Keratinocyte (primary cell): ENCODE results near the gene VAC14. TPM values are rescaled to one million over a fixed set of nuclear protein-coding genes. Genes with fewer than 3 reads are reported as not detected.
A peak's percentile ranks its signal among the peaks of the same experiment; 100 is the strongest.

Experiments
- DNase-seq: peaks from one replicate; pipeline ENCODE4 v3.0.0-alpha.2; 2011; ENCODE audit warnings: low read depth, missing footprints, low spot score
- FAIRE-seq: peaks from 2 replicates; lab custom pipeline; 2011; peaks lifted over from hg19 to GRCh38; lab: Jason Lieb, UNC
- H2AFZ ChIP-seq: 2 replicates; pipeline ENCODE4 v1.6.0; 2012; ENCODE audit warnings: low read length, control low read depth, inconsistent platforms; ENCODE audit not compliant: control insufficient read depth
- H3K27ac ChIP-seq: 2 replicates; pipeline ENCODE4 v1.5.1; 2011; ENCODE audit warnings: low read length; ENCODE audit not compliant: control insufficient read depth, insufficient read depth
- H3K27me3 ChIP-seq: 3 replicates; pipeline ENCODE4 v1.6.0; 2011; ENCODE audit warnings: low read length; ENCODE audit not compliant: control insufficient read depth, insufficient read depth; ENCODE audit errors: extremely low read depth
- H3K36me3 ChIP-seq, 2 experiments: 2 replicates in 1 of 2; 3 replicates in 1 of 2; pipeline ENCODE4 v1.5.1; 2011; ENCODE audit warnings: low read length in 2 of 2, mild to moderate bottlenecking in 1 of 2; ENCODE audit not compliant: control insufficient read depth in 2 of 2, insufficient read depth in 2 of 2; ENCODE audit errors: extremely low read depth in 1 of 2
- H3K4me1 ChIP-seq: 3 replicates; pipeline ENCODE4 v1.5.1; 2011; ENCODE audit warnings: low read length; ENCODE audit not compliant: control insufficient read depth, insufficient read depth; ENCODE audit errors: extremely low read depth
- H3K4me2 ChIP-seq: 3 replicates; pipeline ENCODE4 v1.6.0; 2011; ENCODE audit warnings: low read depth, low read length; ENCODE audit not compliant: control insufficient read depth, insufficient read depth; ENCODE audit errors: extremely low read depth
- H3K4me3 ChIP-seq, 3 experiments: fragments of 200-600 bp in 1 of 3; sonication (generic) in 1 of 3; 2 replicates in 2 of 3; 3 replicates in 1 of 3; pipeline ENCODE4 v1.5.1; 2011 to 2016; ENCODE audit warnings: low read length in 3 of 3, mild to moderate bottlenecking in 3 of 3, control low read depth in 2 of 3, inconsistent platforms in 1 of 3, low read depth in 1 of 3, mixed read lengths in 1 of 3, mixed run types in 1 of 3, moderate library complexity in 1 of 3; ENCODE audit not compliant: control insufficient read depth in 2 of 3, insufficient read depth in 2 of 3; ENCODE audit errors: extremely low read depth in 1 of 3
- H3K79me2 ChIP-seq: 2 replicates; pipeline ENCODE4 v1.6.0; 2012; ENCODE audit warnings: low read length; ENCODE audit not compliant: control insufficient read depth, insufficient read depth
- H3K9ac ChIP-seq: 3 replicates; pipeline ENCODE4 v1.6.0; 2011; ENCODE audit warnings: low read length; ENCODE audit not compliant: control insufficient read depth, insufficient read depth; ENCODE audit errors: extremely low read depth
- H3K9me1 ChIP-seq: 3 replicates; pipeline ENCODE4 v1.6.0; 2011; ENCODE audit warnings: low read length; ENCODE audit not compliant: control insufficient read depth, insufficient read depth; ENCODE audit errors: extremely low read depth
- H3K9me3 ChIP-seq: 2 replicates; pipeline ENCODE4 v1.5.1; 2012; ENCODE audit warnings: low read depth, low read length; ENCODE audit not compliant: control insufficient read depth
- H4K20me1 ChIP-seq: 3 replicates; pipeline ENCODE4 v1.6.0; 2011; ENCODE audit warnings: low read length; ENCODE audit not compliant: control insufficient read depth, insufficient read depth; ENCODE audit errors: extremely low read depth
- CTCF ChIP-seq, 3 experiments: IDR thresholded peaks in 1 of 3; conservative IDR thresholded peaks in 1 of 3; optimal IDR thresholded peaks in 1 of 3; 2 replicates in 2 of 3; 3 replicates in 1 of 3; pipeline versions ENCODE3 to v1.5.1; 2011; ENCODE audit warnings: low read length in 3 of 3, mild to moderate bottlenecking in 3 of 3, moderate library complexity in 2 of 3, control low read depth in 1 of 3, inconsistent platforms in 1 of 3; ENCODE audit not compliant: insufficient read depth in 2 of 3; ENCODE audit errors: extremely low read depth in 1 of 3
- EZH2 ChIP-seq: IDR thresholded peaks from one replicate; pipeline ENCODE4 v1.6.1; 2012; ENCODE audit warnings: inconsistent platforms, mild to moderate bottlenecking, low read length, moderate library complexity
- dilution Hi-C: fragments of 300-500 bp; cut with MboI; formaldehyde crosslinking; loops from one replicate; pipeline ENCODE4 v1.7.0; 2020; ENCODE audit warnings: low sequenced_read_pairs; ENCODE audit not compliant: extremely low pct_ligation_motif_present
- polyA plus RNA-seq, 5 experiments: library from polyadenylated mRNA; depleted of rRNA in 3 of 5; stranded (reverse) in 3 of 5; stranded (forward) in 1 of 5; unstranded in 1 of 5; fragments of >200 nt; gene quantifications; 1 replicate in 1 of 5; 2 replicates in 3 of 5; 3 replicates in 1 of 5; pipeline versions ENCODE4 v1.2.1 to v1.2.3, GENCODE V29; 2011 to 2012; ENCODE audit warnings: missing spikeins in 2 of 5, low read depth in 1 of 5, low replicate concordance in 1 of 5

VAC14 gene
- polyA plus RNA-seq, 1 donor (not counting 4 experiments of a cell fraction or from before 2014, with no cell fraction given) = 15.9 TPM

- Histone ChIP-seq H3K4me3 (no peak overlapping the region), H3K9me1 (no peaks in the 10 kb centered on the region), H2AFZ (no peak overlapping the region), H3K27me3 (no peaks in the 10 kb centered on the region), H3K27ac (peak overlapping the region; percentile 42), H3K4me2 (peak overlapping the region; percentile 56), H3K9ac (peak overlapping the region; percentile 31), H3K79me2 (no peaks in the 10 kb centered on the region), H3K4me1 (peaks cover 30% of the 10 kb centered on the region), H4K20me1 (no peaks in the 10 kb centered on the region), H3K36me3 (peaks cover 4 to 11% of the 10 kb centered on the region in 2 experiments), H3K9me3 (no peaks in the 10 kb centered on the region)
- no peak for TF ChIP-seq CTCF (optimal IDR thresholded peaks at IDR 0.05 in 1 of 3, IDR thresholded peaks at IDR 0.05 in 1 of 3, conservative IDR thresholded peaks at IDR 0.05 in 1 of 3; ENCODE audit: extremely low read depth in 1 of 3, insufficient read depth in 2 of 3, low read length in 3 of 3)
- TF ChIP-seq EZH2 = no peak
- DNase-seq (no peak), FAIRE-seq (peak; percentile 79)
- dilution Hi-C loops = no loop called here
These were observed 54.1 kb downstream of the VAC14 start for GRCh38 chr16:70746708-70747424.

DNA sequence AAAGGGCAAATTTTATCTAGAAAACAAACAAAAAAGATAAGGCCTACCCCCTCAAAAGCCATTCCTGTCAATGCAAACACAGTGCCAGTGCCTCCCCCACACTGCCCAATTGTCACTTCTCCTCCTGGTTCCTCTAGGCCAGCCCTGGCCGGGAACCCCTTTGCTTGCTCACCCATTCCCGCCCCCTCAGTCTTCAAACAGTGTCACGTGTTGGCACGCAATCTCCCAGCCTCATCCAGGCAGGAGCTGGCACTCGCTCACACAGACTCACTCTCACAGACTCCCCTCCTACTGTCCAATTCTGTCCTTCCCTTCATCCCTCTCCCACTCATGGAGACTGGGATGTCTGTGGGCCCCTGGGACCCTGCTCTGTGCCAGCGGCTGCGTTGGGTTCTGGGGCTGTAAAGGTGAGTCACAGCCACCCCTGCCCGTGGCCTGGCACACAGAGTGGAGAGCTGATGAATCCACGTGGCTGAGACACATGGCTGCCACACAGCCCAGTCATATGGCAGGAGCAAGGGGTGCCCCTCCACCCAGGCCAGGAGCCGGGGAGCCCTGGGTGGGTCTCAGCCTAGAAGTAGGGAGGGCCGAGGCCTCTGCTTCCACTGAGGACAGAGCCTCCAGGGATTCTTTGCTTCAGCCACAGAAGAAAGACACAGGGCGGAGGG lies 54.8 kb downstream of the VAC14 start:
- peak overlapping the region; percentile 31 for H3K9ac ChIP-seq
- no peak overlapping the region for H3K4me3 ChIP-seq
- dilution Hi-C loops = no loop called here
- H2AFZ ChIP-seq = peak overlapping the region; percentile 16
- no peaks in the 10 kb centered on the region for H3K9me3 ChIP-seq
- H3K36me3 ChIP-seq = peaks cover 4 to 11% of the 10 kb centered on the region in 2 experiments
- H3K4me1 ChIP-seq = peaks cover 30% of the 10 kb centered on the region
- TF ChIP-seq CTCF (optimal IDR thresholded peaks at IDR 0.05 in 1 of 3, IDR thresholded peaks at IDR 0.05 in 1 of 3, conservative IDR thresholded peaks at IDR 0.05 in 1 of 3; ENCODE audit: extremely low read depth in 1 of 3, insufficient read depth in 2 of 3, low read length in 3 of 3) (no peak), EZH2 (no peak)
- H3K4me2 ChIP-seq = peak overlapping the region; percentile 56
- DNase-seq (no peak), FAIRE-seq (no peak)
- no peaks in the 10 kb centered on the region for H3K9me1 ChIP-seq
- peak overlapping the region; percentile 42 for H3K27ac ChIP-seq
- H3K79me2 ChIP-seq = no peaks in the 10 kb centered on the region
- no peaks in the 10 kb centered on the region for H4K20me1 ChIP-seq
- H3K27me3 ChIP-seq = no peaks in the 10 kb centered on the region
